WTC11 (cell line): Measurements from ENCODE around the gene GZF1. TPM values are rescaled to one million over a fixed set of nuclear protein-coding genes. Genes with fewer than 3 reads are reported as not detected.
A peak's percentile ranks its signal among the peaks of the same experiment; 100 is the strongest.

Source experiments
- ATF6 ChIP-seq: sonication (generic); formaldehyde crosslinking; IDR thresholded peaks from 2 replicates; pipeline ENCODE4 v1.8.1; 2023; ENCODE audit warnings: mild to moderate bottlenecking, missing genetic modification reagents
- CREB1 ChIP-seq: sonication (generic); formaldehyde crosslinking; IDR thresholded peaks from 2 replicates; pipeline ENCODE4 v1.8.0; 2023; ENCODE audit warnings: mild to moderate bottlenecking, missing genetic modification reagents
- FOXJ3 ChIP-seq: sonication (generic); formaldehyde crosslinking; IDR thresholded peaks from 2 replicates; pipeline ENCODE4 v1.9.0; 2021; ENCODE audit warnings: missing genetic modification reagents, mild to moderate bottlenecking, borderline replicate concordance
- FOXP4 ChIP-seq: sonication (generic); formaldehyde crosslinking; IDR thresholded peaks from 2 replicates; pipeline ENCODE4 v1.8.0; 2022; ENCODE audit warnings: mild to moderate bottlenecking, missing genetic modification reagents
- GABPB1 ChIP-seq: sonication (generic); formaldehyde crosslinking; IDR thresholded peaks from 2 replicates; pipeline ENCODE4 v1.8.1; 2023; ENCODE audit warnings: mild to moderate bottlenecking, missing genetic modification reagents
- HMGA2 ChIP-seq: fragments of 250-450 bp; sonication (Bioruptor Pico); IDR thresholded peaks from 2 replicates; pipeline ENCODE4 v1.4.0; 2021; ENCODE audit warnings: mild to moderate bottlenecking, moderate library complexity
- IRF2 ChIP-seq: sonication (generic); formaldehyde crosslinking; IDR thresholded peaks from 2 replicates; pipeline ENCODE4 v1.8.0; 2022; ENCODE audit warnings: low read depth, missing genetic modification reagents, borderline replicate concordance
- JUN ChIP-seq: sonication (generic); formaldehyde crosslinking; IDR thresholded peaks from 2 replicates; pipeline ENCODE4 v1.8.0; 2023; ENCODE audit warnings: mild to moderate bottlenecking, missing genetic modification reagents
- MXD4 ChIP-seq: fragments of 250-450 bp; sonication (Bioruptor Pico); IDR thresholded peaks from 2 replicates; pipeline ENCODE4 v1.8.0; 2021; ENCODE audit warnings: mild to moderate bottlenecking, moderate library complexity, borderline replicate concordance
- NFATC4 ChIP-seq: fragments of 250-450 bp; sonication (Bioruptor Pico); IDR thresholded peaks from 2 replicates; pipeline ENCODE4 v1.9.0; 2021; ENCODE audit warnings: mild to moderate bottlenecking
- NFE2L1 ChIP-seq: sonication (generic); formaldehyde crosslinking; IDR thresholded peaks from 2 replicates; pipeline ENCODE4 v1.8.1; 2023; ENCODE audit warnings: missing genetic modification reagents
- NFYB ChIP-seq: sonication (generic); formaldehyde crosslinking; conservative IDR thresholded peaks from 2 replicates; pipeline ENCODE4 v1.8.0; 2022; ENCODE audit warnings: low read depth, missing genetic modification reagents
- RORB ChIP-seq: fragments of 250-450 bp; sonication (Bioruptor Pico); IDR thresholded peaks from 2 replicates; pipeline ENCODE4 v1.9.0; 2021; ENCODE audit warnings: mild to moderate bottlenecking
- SOX15 ChIP-seq: fragments of 250-450 bp; sonication (Bioruptor Pico); IDR thresholded peaks from 2 replicates; pipeline ENCODE4 v1.9.0; 2021; ENCODE audit warnings: mild to moderate bottlenecking
- SP1 ChIP-seq: sonication (generic); formaldehyde crosslinking; conservative IDR thresholded peaks from 2 replicates; pipeline ENCODE4 v1.8.1; 2022; ENCODE audit warnings: missing genetic modification reagents
- TCF7 ChIP-seq: sonication (generic); formaldehyde crosslinking; IDR thresholded peaks from 2 replicates; pipeline ENCODE4 v1.8.0; 2022; ENCODE audit warnings: mild to moderate bottlenecking, low read depth, missing genetic modification reagents, moderate library complexity
- TEAD1 ChIP-seq: sonication (generic); formaldehyde crosslinking; IDR thresholded peaks from 2 replicates; pipeline ENCODE4 v1.8.0; 2022; ENCODE audit warnings: mild to moderate bottlenecking, missing genetic modification reagents
- TEAD4 ChIP-seq: sonication (generic); formaldehyde crosslinking; IDR thresholded peaks from 2 replicates; pipeline ENCODE4 v1.8.0; 2022; ENCODE audit warnings: mild to moderate bottlenecking, missing genetic modification reagents
- TP53 ChIP-seq: sonication (generic); formaldehyde crosslinking; IDR thresholded peaks from 2 replicates; pipeline ENCODE4 v1.8.1; 2023; ENCODE audit warnings: mild to moderate bottlenecking, missing genetic modification reagents
- USF1 ChIP-seq: sonication (generic); formaldehyde crosslinking; IDR thresholded peaks from 2 replicates; pipeline ENCODE4 v1.8.0; 2022; ENCODE audit warnings: mild to moderate bottlenecking, missing genetic modification reagents
- ZNF138 ChIP-seq: sonication (generic); formaldehyde crosslinking; conservative IDR thresholded peaks from 2 replicates; pipeline ENCODE4 v1.8.1; 2022; ENCODE audit warnings: mild to moderate bottlenecking, moderate library complexity, missing genetic modification reagents
- ZNF232 ChIP-seq: sonication (generic); formaldehyde crosslinking; IDR thresholded peaks from 2 replicates; pipeline ENCODE4 v1.8.0; 2022; ENCODE audit warnings: mild to moderate bottlenecking, missing genetic modification reagents
- ZNF317 ChIP-seq: sonication (generic); formaldehyde crosslinking; IDR thresholded peaks from 2 replicates; pipeline ENCODE4 v1.8.1; 2023; ENCODE audit warnings: low read depth, mild to moderate bottlenecking, moderate library complexity, missing genetic modification reagents, borderline replicate concordance
- ZNF416 ChIP-seq: fragments of 250-450 bp; sonication (Bioruptor Pico); IDR thresholded peaks from 2 replicates; pipeline ENCODE4 v1.9.0; 2021; ENCODE audit warnings: mild to moderate bottlenecking, inconsistent platforms
- total RNA-seq: library from RNA; stranded (reverse); gene quantifications from 3 replicates; pipeline ENCODE4 v1.2.3, GENCODE V29; 2021
- TF ChIP-seq, protein P1 (sequence below): fragments of 200-600 bp; IDR thresholded peaks from 2 replicates; pipeline ENCODE4 v1.8.0; 2022; ENCODE audit warnings: antibody characterized with exemption
- TF ChIP-seq, protein P2 (sequence below): sonication (generic); formaldehyde crosslinking; IDR thresholded peaks from 2 replicates; pipeline ENCODE4 v1.8.0; 2022; ENCODE audit warnings: mild to moderate bottlenecking, missing genetic modification reagents
- TF ChIP-seq, protein P3 (sequence below): sonication (generic); formaldehyde crosslinking; IDR thresholded peaks from 2 replicates; pipeline ENCODE4 v1.8.1; 2023; ENCODE audit warnings: mild to moderate bottlenecking, missing genetic modification reagents, borderline replicate concordance
- TF ChIP-seq, protein P4 (sequence below): sonication (generic); formaldehyde crosslinking; IDR thresholded peaks from 2 replicates; pipeline ENCODE4 v1.8.1; 2023; ENCODE audit warnings: mild to moderate bottlenecking, missing genetic modification reagents, moderate library complexity

GZF1 gene
- total RNA-seq, 1 experiment from 2014 or later = 9.5 TPM

GRCh38 chr20:23420943-23421931, 59.3 kb downstream of the GZF1 start, which contains the start of gene NAPB (continued):
- TF ChIP-seq NFATC4 (CRISPR knock-in tag) = no peak
- no peak for TF ChIP-seq RORB (CRISPR knock-in tag)
- TF ChIP-seq TCF7 (CRISPR knock-in tag) = no peak
- TF ChIP-seq SOX15 (CRISPR knock-in tag) = no peak
- TF ChIP-seq GABPB1 (CRISPR knock-in tag) = peak; percentile 74
- TF ChIP-seq, protein P1, sequence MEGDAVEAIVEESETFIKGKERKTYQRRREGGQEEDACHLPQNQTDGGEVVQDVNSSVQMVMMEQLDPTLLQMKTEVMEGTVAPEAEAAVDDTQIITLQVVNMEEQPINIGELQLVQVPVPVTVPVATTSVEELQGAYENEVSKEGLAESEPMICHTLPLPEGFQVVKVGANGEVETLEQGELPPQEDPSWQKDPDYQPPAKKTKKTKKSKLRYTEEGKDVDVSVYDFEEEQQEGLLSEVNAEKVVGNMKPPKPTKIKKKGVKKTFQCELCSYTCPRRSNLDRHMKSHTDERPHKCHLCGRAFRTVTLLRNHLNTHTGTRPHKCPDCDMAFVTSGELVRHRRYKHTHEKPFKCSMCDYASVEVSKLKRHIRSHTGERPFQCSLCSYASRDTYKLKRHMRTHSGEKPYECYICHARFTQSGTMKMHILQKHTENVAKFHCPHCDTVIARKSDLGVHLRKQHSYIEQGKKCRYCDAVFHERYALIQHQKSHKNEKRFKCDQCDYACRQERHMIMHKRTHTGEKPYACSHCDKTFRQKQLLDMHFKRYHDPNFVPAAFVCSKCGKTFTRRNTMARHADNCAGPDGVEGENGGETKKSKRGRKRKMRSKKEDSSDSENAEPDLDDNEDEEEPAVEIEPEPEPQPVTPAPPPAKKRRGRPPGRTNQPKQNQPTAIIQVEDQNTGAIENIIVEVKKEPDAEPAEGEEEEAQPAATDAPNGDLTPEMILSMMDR = no peak
- TF ChIP-seq HMGA2 (CRISPR knock-in tag) = no peak
- no peak for TF ChIP-seq ATF6 (CRISPR knock-in tag)
- TF ChIP-seq MXD4 (CRISPR knock-in tag) = no peak
- TF ChIP-seq TEAD1 (CRISPR knock-in tag) = no peak; the same call in 1 of the 2 replicates
- TF ChIP-seq USF1 (CRISPR knock-in tag) = no peak; the same call in 1 of the 2 replicates
- TF ChIP-seq NFE2L1 (CRISPR knock-in tag) = no peak
- TF ChIP-seq FOXJ3 (CRISPR knock-in tag) = no peak
- no peak for TF ChIP-seq CREB1 (CRISPR knock-in tag)
- peak; percentile 59; the same call in 1 of the 2 replicates for TF ChIP-seq JUN
- TF ChIP-seq ZNF138 (CRISPR knock-in tag) = no peak
- peak; percentile 68 for TF ChIP-seq SP1
- TF ChIP-seq NFYB (CRISPR knock-in tag) = no peak
- TF ChIP-seq ZNF232 (CRISPR knock-in tag) = 0 out of 2 replicates have a peak, but pooled peaks have one; percentile 62
- TF ChIP-seq ZNF416 (CRISPR knock-in tag) = no peak
- TF ChIP-seq TP53 = no peak
- no peak for TF ChIP-seq ZNF317 (CRISPR knock-in tag)
- peak; percentile 66; the same call in 1 of the 2 replicates for TF ChIP-seq FOXP4 (CRISPR knock-in tag)
- TF ChIP-seq, protein P2, sequence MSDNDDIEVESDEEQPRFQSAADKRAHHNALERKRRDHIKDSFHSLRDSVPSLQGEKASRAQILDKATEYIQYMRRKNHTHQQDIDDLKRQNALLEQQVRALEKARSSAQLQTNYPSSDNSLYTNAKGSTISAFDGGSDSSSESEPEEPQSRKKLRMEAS = peak; percentile 42; the same call in 1 of the 2 replicates
- no peak for TF ChIP-seq IRF2 (CRISPR knock-in tag)
- TF ChIP-seq, protein P3, sequence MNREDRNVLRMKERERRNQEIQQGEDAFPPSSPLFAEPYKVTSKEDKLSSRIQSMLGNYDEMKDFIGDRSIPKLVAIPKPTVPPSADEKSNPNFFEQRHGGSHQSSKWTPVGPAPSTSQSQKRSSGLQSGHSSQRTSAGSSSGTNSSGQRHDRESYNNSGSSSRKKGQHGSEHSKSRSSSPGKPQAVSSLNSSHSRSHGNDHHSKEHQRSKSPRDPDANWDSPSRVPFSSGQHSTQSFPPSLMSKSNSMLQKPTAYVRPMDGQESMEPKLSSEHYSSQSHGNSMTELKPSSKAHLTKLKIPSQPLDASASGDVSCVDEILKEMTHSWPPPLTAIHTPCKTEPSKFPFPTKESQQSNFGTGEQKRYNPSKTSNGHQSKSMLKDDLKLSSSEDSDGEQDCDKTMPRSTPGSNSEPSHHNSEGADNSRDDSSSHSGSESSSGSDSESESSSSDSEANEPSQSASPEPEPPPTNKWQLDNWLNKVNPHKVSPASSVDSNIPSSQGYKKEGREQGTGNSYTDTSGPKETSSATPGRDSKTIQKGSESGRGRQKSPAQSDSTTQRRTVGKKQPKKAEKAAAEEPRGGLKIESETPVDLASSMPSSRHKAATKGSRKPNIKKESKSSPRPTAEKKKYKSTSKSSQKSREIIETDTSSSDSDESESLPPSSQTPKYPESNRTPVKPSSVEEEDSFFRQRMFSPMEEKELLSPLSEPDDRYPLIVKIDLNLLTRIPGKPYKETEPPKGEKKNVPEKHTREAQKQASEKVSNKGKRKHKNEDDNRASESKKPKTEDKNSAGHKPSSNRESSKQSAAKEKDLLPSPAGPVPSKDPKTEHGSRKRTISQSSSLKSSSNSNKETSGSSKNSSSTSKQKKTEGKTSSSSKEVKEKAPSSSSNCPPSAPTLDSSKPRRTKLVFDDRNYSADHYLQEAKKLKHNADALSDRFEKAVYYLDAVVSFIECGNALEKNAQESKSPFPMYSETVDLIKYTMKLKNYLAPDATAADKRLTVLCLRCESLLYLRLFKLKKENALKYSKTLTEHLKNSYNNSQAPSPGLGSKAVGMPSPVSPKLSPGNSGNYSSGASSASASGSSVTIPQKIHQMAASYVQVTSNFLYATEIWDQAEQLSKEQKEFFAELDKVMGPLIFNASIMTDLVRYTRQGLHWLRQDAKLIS (CRISPR knock-in tag) = no peak
- no peak for TF ChIP-seq TEAD4
- TF ChIP-seq, protein P4, sequence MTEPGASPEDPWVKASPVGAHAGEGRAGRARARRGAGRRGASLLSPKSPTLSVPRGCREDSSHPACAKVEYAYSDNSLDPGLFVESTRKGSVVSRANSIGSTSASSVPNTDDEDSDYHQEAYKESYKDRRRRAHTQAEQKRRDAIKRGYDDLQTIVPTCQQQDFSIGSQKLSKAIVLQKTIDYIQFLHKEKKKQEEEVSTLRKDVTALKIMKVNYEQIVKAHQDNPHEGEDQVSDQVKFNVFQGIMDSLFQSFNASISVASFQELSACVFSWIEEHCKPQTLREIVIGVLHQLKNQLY (CRISPR knock-in tag) = no peak
